ENCODE measurements around the gene CDC20.

CDC20 gene

GRCh38 chr1:43352351-43352705 is 6.5 kb upstream of the CDC20 start:
- Histone ChIP-seq H3K4me3 (ENCODE audit: low read depth, low read length) (no peak overlapping the region), H3K27me3 (ENCODE audit: control insufficient read depth, insufficient read depth, low read length) (no peaks in the 10 kb centered on the region), H3K27ac (no peak overlapping the region), H3K4me2 (ENCODE audit: low read length) (no peak overlapping the region), H3K9me3 (ENCODE audit: control insufficient read depth, low read length) (no peaks in the 10 kb centered on the region), H3K9ac (no peak overlapping the region), H3K79me2 (no peaks in the 10 kb centered on the region), H2AFZ (no peak overlapping the region), H3K4me1 (no peaks in the 10 kb centered on the region), H3K36me3 (ENCODE audit: control insufficient read depth, insufficient read depth, low read length) (no peaks in the 10 kb centered on the region)
- no peak for TF ChIP-seq CTCF (IDR thresholded peaks at IDR 0.05)

GRCh38 chr1:43352881-43353280 is 5.9 kb upstream of the CDC20 start:
- TF ChIP-seq CTCF (IDR thresholded peaks at IDR 0.05): no peak
- Histone ChIP-seq H3K4me2 (ENCODE audit: low read length) (no peak overlapping the region), H3K36me3 (ENCODE audit: control insufficient read depth, insufficient read depth, low read length) (no peaks in the 10 kb centered on the region), H3K4me3 (ENCODE audit: low read depth, low read length) (no peak overlapping the region), H3K27me3 (ENCODE audit: control insufficient read depth, insufficient read depth, low read length) (no peaks in the 10 kb centered on the region), H3K79me2 (no peaks in the 10 kb centered on the region), H2AFZ (no peak overlapping the region), H3K27ac (no peak overlapping the region), H3K9me3 (ENCODE audit: control insufficient read depth, low read length) (no peaks in the 10 kb centered on the region), H3K4me1 (no peaks in the 10 kb centered on the region), H3K9ac (no peak overlapping the region)

GRCh38 chr1:43354471-43354870 is 4.3 kb upstream of the CDC20 start:
- no peaks in the 10 kb centered on the region for H3K36me3 ChIP-seq (ENCODE audit: control insufficient read depth, insufficient read depth, low read length)
- no peak overlapping the region for H3K9ac ChIP-seq
- H3K27me3 ChIP-seq (ENCODE audit: control insufficient read depth, insufficient read depth, low read length): no peaks in the 10 kb centered on the region
- H3K27ac ChIP-seq: no peak overlapping the region
- H3K4me3 ChIP-seq (ENCODE audit: low read depth, low read length): no peak overlapping the region
- no peaks in the 10 kb centered on the region for H3K9me3 ChIP-seq (ENCODE audit: control insufficient read depth, low read length)
- no peak overlapping the region for H2AFZ ChIP-seq
- H3K4me2 ChIP-seq (ENCODE audit: low read length): no peak overlapping the region
- no peaks in the 10 kb centered on the region for H3K4me1 ChIP-seq
- no peak for TF ChIP-seq CTCF (IDR thresholded peaks at IDR 0.05)
- H3K79me2 ChIP-seq: no peaks in the 10 kb centered on the region

GRCh38 chr1:43354936-43355335 is 3.8 kb upstream of the CDC20 start:
- TF ChIP-seq CTCF (IDR thresholded peaks at IDR 0.05): no peak
- Histone ChIP-seq H3K36me3 (ENCODE audit: control insufficient read depth, insufficient read depth, low read length) (no peaks in the 10 kb centered on the region), H3K4me2 (ENCODE audit: low read length) (no peak overlapping the region), H3K79me2 (no peaks in the 10 kb centered on the region), H3K27ac (no peak overlapping the region), H3K9ac (no peak overlapping the region), H3K4me3 (ENCODE audit: low read depth, low read length) (no peak overlapping the region), H3K9me3 (ENCODE audit: control insufficient read depth, low read length) (no peaks in the 10 kb centered on the region), H3K4me1 (no peaks in the 10 kb centered on the region), H3K27me3 (ENCODE audit: control insufficient read depth, insufficient read depth, low read length) (no peaks in the 10 kb centered on the region), H2AFZ (no peak overlapping the region)

GRCh38 chr1:43357251-43357650 is 1.5 kb upstream of the CDC20 start:
- Histone ChIP-seq H3K79me2 (no peaks in the 10 kb centered on the region), H3K9ac (no peak overlapping the region), H3K9me3 (ENCODE audit: control insufficient read depth, low read length) (no peaks in the 10 kb centered on the region), H2AFZ (no peak overlapping the region), H3K27ac (no peak overlapping the region), H3K4me2 (ENCODE audit: low read length) (no peak overlapping the region), H3K4me3 (ENCODE audit: low read depth, low read length) (no peak overlapping the region), H3K36me3 (ENCODE audit: control insufficient read depth, insufficient read depth, low read length) (no peaks in the 10 kb centered on the region), H3K27me3 (ENCODE audit: control insufficient read depth, insufficient read depth, low read length) (no peaks in the 10 kb centered on the region), H3K4me1 (no peaks in the 10 kb centered on the region)
- no peak for TF ChIP-seq CTCF (IDR thresholded peaks at IDR 0.05)
